A673 (cell line): Measurements from ENCODE around the gene CKAP2L. TPM values are rescaled to one million over a fixed set of nuclear protein-coding genes. Genes with fewer than 3 reads are reported as not detected.

Experiments
- BruUV-seq: library from RNA; stranded (reverse); fragments of 400-500 nt; replicated peaks from 2 replicates; lab custom pipeline; 2021; lab: Mats Ljungman, UMichigan
- CTCF ChIA-PET: fragments of 300-600 bp; sonication (Branson Sonifier 250); formaldehyde crosslinking; loops from one replicate; lab custom pipeline; 2022; ENCODE audit warnings: antibody characterized with exemption; lab: Charles Lee
- POLR2A ChIA-PET: fragments of 300-600 bp; sonication (Branson Sonifier 250); formaldehyde crosslinking; loops from one replicate; lab custom pipeline; 2022; ENCODE audit warnings: antibody characterized with exemption; ENCODE audit not compliant: low non-redundant PET; lab: Charles Lee
- DNase-seq: peaks from one replicate; pipeline ENCODE4 v3.0.0-alpha.2; 2015; ENCODE audit warnings: low spot score
- H3K27ac ChIP-seq: fragments of 200-600 bp; sonication (generic); 2 replicates; pipeline ENCODE4 v1.5.1; 2016; ENCODE audit warnings: mixed run types, low read depth, mild to moderate bottlenecking, mixed read lengths, antibody characterized with exemption, low read length; ENCODE audit not compliant: poor library complexity, severe bottlenecking
- H3K27me3 ChIP-seq: fragments of 200-600 bp; sonication (generic); replicated peaks from 2 replicates; pipeline ENCODE4 v1.6.1; 2017; ENCODE audit warnings: mixed run types, low read depth, mild to moderate bottlenecking, mixed read lengths, antibody characterized with exemption, low read length; ENCODE audit not compliant: insufficient read depth, poor library complexity
- H3K36me3 ChIP-seq: fragments of 200-600 bp; sonication (generic); 2 replicates; pipeline ENCODE4 v1.6.1; 2016; ENCODE audit warnings: mixed run types, mild to moderate bottlenecking, mixed read lengths, antibody characterized with exemption, low read length; ENCODE audit not compliant: insufficient read depth, poor library complexity, severe bottlenecking
- H3K4me1 ChIP-seq: fragments of 200-600 bp; sonication (generic); 2 replicates; pipeline ENCODE4 v1.6.1; 2017; ENCODE audit warnings: mixed run types, mild to moderate bottlenecking, mixed read lengths, antibody characterized with exemption, low read length; ENCODE audit not compliant: insufficient read depth, poor library complexity, severe bottlenecking
- H3K4me3 ChIP-seq: fragments of 200-600 bp; sonication (generic); 2 replicates; pipeline ENCODE4 v1.5.1; 2016; ENCODE audit warnings: low read depth, mixed run types, mild to moderate bottlenecking, mixed read lengths, low read length; ENCODE audit not compliant: poor library complexity, severe bottlenecking
- H3K9me3 ChIP-seq: fragments of 200-600 bp; sonication (generic); 2 replicates; pipeline ENCODE4 v1.6.1; 2016; ENCODE audit warnings: mixed run types, low read depth, mild to moderate bottlenecking, mixed read lengths, antibody characterized with exemption, low read length; ENCODE audit not compliant: poor library complexity, severe bottlenecking
- CTCF ChIP-seq: fragments of 300-800, 200-600 bp; sonication (generic); conservative IDR thresholded peaks from 2 replicates; pipeline ENCODE4 v1.5.1; 2017; ENCODE audit warnings: low read depth, mild to moderate bottlenecking, antibody characterized with exemption, low read length, moderate library complexity, mixed read lengths
- EZH2 ChIP-seq: fragments of 200-600 bp; sonication (generic); IDR thresholded peaks from 2 replicates; pipeline ENCODE4 v1.6.1; 2017; ENCODE audit warnings: borderline replicate concordance, low read depth, mild to moderate bottlenecking, mixed read lengths, antibody characterized with exemption, low read length; ENCODE audit not compliant: poor library complexity, severe bottlenecking
- intact Hi-C: fragments of 100-400 bp; cut with micrococcal nuclease; formaldehyde crosslinking; loops from one replicate; pipeline ENCODE4 v1.10.0; 2022; ENCODE audit not compliant: unreplicated experiment
- total RNA-seq: library from RNA; stranded (reverse); gene quantifications from 2 replicates; pipeline ENCODE4 v1.2.3, GENCODE V29; 2021

Gene CKAP2L
- total RNA-seq, 1 experiment from 2014 or later = 49.6 TPM

DNA sequence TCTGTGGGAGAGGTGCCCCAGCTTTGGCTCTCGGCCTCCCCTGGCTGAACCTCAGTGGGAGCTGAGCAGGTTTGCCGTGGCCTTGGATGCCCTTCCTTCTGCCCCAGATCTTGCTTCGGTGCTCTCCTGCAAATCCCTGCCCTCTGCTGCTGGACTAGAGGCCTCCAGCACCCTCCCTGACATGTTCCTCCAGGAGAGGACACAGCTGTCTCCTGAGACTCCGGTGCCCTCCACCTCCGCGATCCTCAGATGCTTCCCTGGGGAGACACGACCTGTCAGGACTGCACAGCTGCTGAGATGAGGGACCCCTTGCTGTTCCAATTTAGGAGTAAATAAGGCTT, 50.9 kb downstream of the CKAP2L start:
- intact Hi-C loops = no loop called here
- no peaks in the 10 kb centered on the region for H3K4me1 ChIP-seq
- no peaks in the 10 kb centered on the region for H3K36me3 ChIP-seq
- no peak for DNase-seq
- CTCF ChIA-PET = no interaction called here
- TF ChIP-seq CTCF (no peak), EZH2 (no peak)
- H3K27ac ChIP-seq = no peak overlapping the region
- no peaks in the 10 kb centered on the region for H3K27me3 ChIP-seq
- H3K9me3 ChIP-seq = no peaks in the 10 kb centered on the region
- POLR2A ChIA-PET = no interaction called here
- no TSS peak for BruUV-seq
- no peak overlapping the region for H3K4me3 ChIP-seq

DNA sequence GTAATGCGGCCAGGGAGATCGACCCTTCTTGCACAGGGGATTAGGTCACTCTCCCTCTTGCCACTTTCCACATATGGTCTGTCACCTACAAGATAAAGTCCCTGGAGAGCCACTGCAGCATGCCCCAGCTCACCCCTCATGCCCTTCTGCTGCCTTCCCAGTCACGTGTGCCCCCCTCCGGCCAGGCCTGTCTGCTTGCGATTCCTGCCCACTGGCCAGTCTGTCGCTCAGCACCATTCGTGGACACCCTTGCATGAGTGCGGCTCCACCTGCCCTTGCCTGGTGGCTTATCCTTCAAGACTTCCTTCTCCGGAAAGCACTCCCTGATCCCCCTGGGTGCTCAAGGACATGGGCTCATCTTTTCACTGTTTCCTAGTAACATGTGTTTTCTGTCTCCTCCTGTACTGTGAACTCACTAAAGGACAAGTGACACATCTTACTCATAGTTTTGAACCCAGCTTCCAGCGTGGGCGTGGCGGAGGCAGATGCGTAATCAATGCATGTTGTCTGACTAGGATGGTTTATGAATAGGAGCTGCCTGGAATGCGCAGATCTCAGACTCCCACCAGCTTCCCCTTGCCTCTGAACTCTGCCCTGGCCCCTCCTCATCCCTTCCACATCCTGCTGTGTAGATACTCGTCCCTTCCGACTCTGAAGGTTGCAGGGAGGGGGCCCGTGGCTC, 51.4 kb downstream of the CKAP2L start:
- Histone ChIP-seq H3K4me3 (no peak overlapping the region), H3K9me3 (no peaks in the 10 kb centered on the region), H3K36me3 (no peaks in the 10 kb centered on the region), H3K4me1 (no peaks in the 10 kb centered on the region), H3K27me3 (no peaks in the 10 kb centered on the region), H3K27ac (no peak overlapping the region)
- intact Hi-C loops = no loop called here
- no TSS peak for BruUV-seq
- ChIA-PET POLR2A (no interaction called here), CTCF (no interaction called here)
- TF ChIP-seq EZH2 (no peak), CTCF (no peak)
- DNase-seq = no peak

DNA sequence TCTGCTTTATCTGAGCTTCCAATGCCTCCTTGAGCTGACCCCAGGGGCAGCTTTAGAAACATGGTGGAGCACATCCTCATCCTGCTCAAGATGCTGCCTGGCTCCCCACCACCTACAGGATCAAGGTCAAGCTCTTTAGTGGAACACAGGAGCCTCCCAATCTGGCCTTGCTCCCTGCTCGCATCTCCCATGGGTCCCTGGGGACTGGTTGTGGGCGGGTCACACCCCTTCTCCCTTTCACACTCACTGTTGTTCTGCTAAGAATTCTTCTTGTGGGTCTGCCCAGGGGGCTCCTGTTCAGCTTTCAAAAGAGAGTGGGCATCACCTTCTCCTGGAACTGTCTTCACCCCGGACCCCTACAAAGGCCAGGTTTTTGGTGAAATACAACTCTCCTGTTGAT, 51.9 kb downstream of the CKAP2L start:
- ChIA-PET POLR2A (no interaction called here), CTCF (no interaction called here)
- H3K27ac ChIP-seq = no peak overlapping the region

More for the DNA sequence above, 51.9 kb downstream of the CKAP2L start:
- intact Hi-C loops = no loop called here
- Histone ChIP-seq H3K4me1 (no peaks in the 10 kb centered on the region), H3K9me3 (no peaks in the 10 kb centered on the region), H3K36me3 (no peaks in the 10 kb centered on the region), H3K4me3 (no peak overlapping the region), H3K27me3 (no peaks in the 10 kb centered on the region)
- BruUV-seq = no TSS peak
- no peak for DNase-seq
- TF ChIP-seq EZH2 = no peak
- TF ChIP-seq CTCF = no peak
